HG03521 (cell line): ENCODE results near the gene RBM44.

ENCODE experiments used
- ATAC-seq: cut with Tn5 transposase; IDR thresholded peaks from one replicate; pipeline ENCODE4 v1.9.1; 2021; ENCODE audit warnings: mild to moderate bottlenecking, moderate library complexity; ENCODE audit not compliant: unreplicated experiment

RBM44 gene

GRCh38 chr2:237883951-237884446 is 85.4 kb downstream of the RBM44 start:
- ATAC-seq, result no peak

DNA sequence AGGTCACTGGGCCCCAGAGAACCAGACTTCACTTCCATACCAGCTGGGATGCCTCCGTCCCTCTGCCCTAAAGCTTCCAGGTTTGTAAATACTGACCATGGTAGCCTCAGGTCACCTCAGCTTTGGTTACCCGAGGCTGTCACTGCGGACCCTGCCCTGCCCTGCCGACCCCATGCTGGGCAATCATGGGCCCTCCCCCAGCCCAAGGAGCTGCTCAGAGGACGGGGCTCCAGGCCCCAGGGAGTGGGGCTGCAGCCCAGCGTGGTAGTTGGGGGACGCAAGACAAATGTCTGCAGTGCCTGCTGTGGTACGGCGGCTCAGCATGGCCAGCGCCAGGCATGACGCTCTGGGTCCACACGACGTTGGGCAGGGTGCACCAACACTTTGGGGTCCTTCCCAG is 86.1 kb downstream of the RBM44 start:
- no peak for ATAC-seq

GRCh38 chr2:237885111-237885930 is 86.7 kb downstream of the RBM44 start:
- no peak for ATAC-seq

DNA sequence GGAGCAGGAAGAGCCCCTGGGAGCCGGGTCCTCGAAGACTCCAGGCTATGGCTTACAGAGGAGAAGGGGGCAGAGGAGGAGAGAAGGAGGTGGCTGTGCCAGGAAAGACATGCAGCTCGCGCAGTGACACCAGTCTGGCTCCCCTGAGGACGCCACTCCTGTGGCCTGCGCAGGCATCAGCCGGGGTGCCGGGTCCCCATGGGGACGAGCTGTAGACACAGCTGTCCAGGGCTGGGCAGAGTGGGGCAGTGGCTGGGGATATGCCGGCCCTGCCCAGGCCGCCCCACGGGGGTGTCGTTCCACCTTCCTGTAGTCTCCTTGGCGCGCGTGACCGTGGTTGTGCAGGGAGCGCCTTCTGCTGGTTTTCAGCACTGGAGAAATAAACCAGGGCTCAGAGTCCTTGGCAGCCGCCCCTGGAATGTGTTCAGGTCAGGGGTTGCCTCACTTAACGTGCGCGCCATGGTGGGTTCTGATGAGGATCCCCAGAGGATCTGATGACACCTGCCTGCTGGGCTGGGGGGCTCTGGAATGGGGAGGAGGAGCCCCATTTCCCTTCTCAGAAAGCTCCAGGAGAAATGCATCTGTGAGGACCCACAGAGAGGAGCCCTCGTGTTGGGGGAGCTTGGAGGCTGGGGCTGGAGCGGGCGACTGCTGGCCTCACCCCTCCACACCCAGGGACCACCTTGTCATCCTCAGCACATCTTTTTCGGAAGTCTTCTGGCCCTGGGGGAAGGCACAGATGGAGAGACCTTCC is 87.5 kb downstream of the RBM44 start:
- no peak for ATAC-seq

GRCh38 chr2:237886685-237887481 is 88.3 kb downstream of the RBM44 start:
- no peak for ATAC-seq

GRCh38 chr2:237888389-237888788 is 89.8 kb downstream of the RBM44 start:
- ATAC-seq, result no peak

DNA sequence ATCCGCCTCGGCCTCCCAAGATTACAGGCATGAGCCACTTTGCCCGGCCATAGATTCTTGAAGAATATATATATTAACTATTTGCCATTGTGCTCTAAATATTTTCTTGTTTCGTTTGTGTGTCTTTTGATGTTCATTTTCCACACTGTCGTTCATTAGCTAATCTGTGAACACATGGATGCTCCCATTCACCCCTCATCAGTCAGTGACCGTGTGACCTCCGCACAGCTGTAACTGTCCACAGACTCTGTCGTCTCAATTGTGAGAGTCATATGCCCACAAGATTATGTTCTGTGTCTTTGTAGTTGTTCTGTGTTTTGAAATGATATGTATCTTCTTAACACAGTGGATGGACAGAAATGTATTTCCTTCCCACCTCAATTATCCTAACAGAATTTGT is 90.4 kb downstream of the RBM44 start:
- ATAC-seq, result no peak

DNA sequence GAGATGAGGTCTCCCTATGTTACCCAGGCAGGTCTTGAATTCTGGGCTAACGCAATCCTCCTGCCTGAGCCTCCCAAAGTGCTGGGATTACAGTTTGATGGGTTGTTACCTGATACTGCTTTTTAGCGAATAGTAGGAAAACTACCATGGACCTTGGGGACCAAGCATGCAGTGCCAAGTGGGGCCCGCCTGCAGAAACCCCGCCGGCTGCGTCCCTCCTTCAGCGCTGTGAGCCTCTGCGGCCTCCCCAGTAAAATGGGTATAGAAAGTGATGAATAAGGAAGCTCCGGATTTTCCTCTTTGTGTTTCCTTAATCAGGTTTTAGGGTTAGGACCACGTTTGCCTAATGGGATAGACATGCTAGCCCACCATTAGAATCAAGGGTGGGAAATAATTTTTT is 91.2 kb downstream of the RBM44 start:
- no peak for ATAC-seq
